Right lobe of liver (tissue), 6 donors: Measurements from ENCODE around the gene TSC22D1. TPM values are rescaled to one million over a fixed set of nuclear protein-coding genes. Genes with fewer than 3 reads are reported as not detected.

Experiments
- ATAC-seq, 4 donors: fragments of 200-7000 bp; cut with Tn5 transposase; one replicate each; pipeline ENCODE4 v1.9.1; 2020; ENCODE audit warnings: mild to moderate bottlenecking in 4 of 4, moderate library complexity in 4 of 4
- DNase-seq, 3 donors: peaks; one replicate each; pipeline ENCODE4 v3.0.0-alpha.2; 2020
- H3K27ac ChIP-seq, 3 donors: fragments of 200-600 bp; one replicate each; pipeline ENCODE4 v1.8.0; 2022
- H3K27me3 ChIP-seq, 2 donors: fragments of 200-600 bp; one replicate each; pipeline ENCODE4 v1.8.0; 2022
- H3K36me3 ChIP-seq, 4 donors: fragments of 200-600 bp; sonication (generic) in 1 of 4; one replicate each; pipeline versions ENCODE4 v1.5.1 to v1.8.0; 2017 to 2022; ENCODE audit warnings: control low read depth in 1 of 4
- H3K4me1 ChIP-seq, 4 donors: fragments of 200-600 bp; sonication (generic) in 1 of 4; one replicate each; pipeline versions ENCODE4 v1.5.1 to v1.8.0; 2017 to 2022; ENCODE audit warnings: control low read depth in 1 of 4
- H3K4me3 ChIP-seq, 3 donors: fragments of 200-600 bp; one replicate each; pipeline ENCODE4 v1.8.0; 2022
- H3K9me3 ChIP-seq, 4 donors: fragments of 200-600 bp; sonication (generic) in 1 of 4; one replicate each; pipeline versions ENCODE4 v1.5.1 to v1.8.0; 2017 to 2022; ENCODE audit warnings: control low read depth in 1 of 4
- CTCF ChIP-seq, 4 donors: fragments of 200-600 bp in 3 of 4; fragments of 450-650 bp in 1 of 4; IDR thresholded peaks; one replicate each; pipeline versions ENCODE4 v1.5.1 to v1.8.0; 2016 to 2022; ENCODE audit warnings: antibody characterized with exemption in 4 of 4, mild to moderate bottlenecking in 2 of 4
- POLR2A ChIP-seq: fragments of 450-650 bp; IDR thresholded peaks from one replicate; pipeline ENCODE4 v1.6.1; 2017; ENCODE audit warnings: antibody characterized with exemption, mild to moderate bottlenecking
- WGBS: methylation state at CpG from one replicate; pipeline ENCODE4 v1.1.6; 2018; ENCODE audit warnings: low coverage, low lambda C conversion rate; ENCODE audit not compliant: insufficient coverage; ENCODE audit errors: missing lambda C conversion rate; 5-methylcytosine and 5-hydroxymethylcytosine counted together
- intact Hi-C, 2 donors: fragments of 100-400 bp; cut with DNase I; formaldehyde crosslinking; loops; one replicate each; pipeline versions ENCODE4 v1.11.2 to v1.14.1; 2022
- total RNA-seq, 6 experiments: library from RNA; depleted of rRNA in 2 of 6; stranded (reverse); fragments of >200 nt in 2 of 6; fragmentation: NEBNext Ultra II Directional in 3 of 6; extraction: Animal tissue kit (Norgen Biotek cat#: 25700) in 3 of 6; gene quantifications; one replicate each; pipeline versions ENCODE4 v1.1.0 to v1.2.4, GENCODE V29; 2016 to 2023
- donor health status: DM: no; HTN: yes; CAD: no.
- donor health status: DM: no; HTN: no; CAD: no.
- donor health status: DM: no; HTN: no; CAD: no.
- donor health status: DM: no; HTN: yes; CAD: no.
- donor health status: DM: no; HTN: yes; CAD: no.

The TSC22D1 gene
- total RNA-seq, 6 experiments from 2014 or later = 21.2 to 44.4 (median 27.9) TPM

GRCh38 chr13:44487989-44488388 is 88.1 kb downstream of the TSC22D1 start:
- TF ChIP-seq POLR2A (no peak), CTCF (IDR thresholded peaks at IDR 0.05) (no peak)
- Histone ChIP-seq H3K27me3 (no peaks in the 10 kb centered on the region), H3K4me3 (no peak overlapping the region), H3K36me3 (no peaks in the 10 kb centered on the region), H3K27ac (no peak overlapping the region), H3K4me1 (no peaks in the 10 kb centered on the region), H3K9me3 (no peaks in the 10 kb centered on the region)
- intact Hi-C loops = loop anchor here in 1 of 2 donors (10.0 kb wide), 1 partner anchor 487 kb away; no protein-coding TSS in a partner anchor
- ATAC-seq = no peak
- DNase-seq = no peak
- 50% methylated on average over 1 of the region's 1 CpG for WGBS

- DNase-seq = no peak
- ATAC-seq = no peak
- Histone ChIP-seq H3K36me3 (no peaks in the 10 kb centered on the region), H3K27ac (no peak overlapping the region), H3K4me3 (no peak overlapping the region), H3K27me3 (no peaks in the 10 kb centered on the region), H3K4me1 (no peaks in the 10 kb centered on the region), H3K9me3 (no peaks in the 10 kb centered on the region)
- TF ChIP-seq POLR2A = no peak
- TF ChIP-seq CTCF (IDR thresholded peaks at IDR 0.05) = no peak
- 42% methylated on average over 4 of the region's 4 CpGs for WGBS
- intact Hi-C loops = loop anchor here in 1 of 2 donors (10.0 kb wide), 1 partner anchor 490 kb away; no protein-coding TSS in a partner anchor
Measured at GRCh38 chr13:44484562-44485138, 91.5 kb downstream of the TSC22D1 start.

- WGBS = 70% methylated on average over 4 of the region's 4 CpGs
- Histone ChIP-seq H3K27ac (no peak overlapping the region), H3K27me3 (no peaks in the 10 kb centered on the region), H3K9me3 (no peaks in the 10 kb centered on the region), H3K4me3 (no peak overlapping the region), H3K4me1 (no peaks in the 10 kb centered on the region), H3K36me3 (no peaks in the 10 kb centered on the region)
- TF ChIP-seq CTCF (IDR thresholded peaks at IDR 0.05) (no peak), POLR2A (no peak)
- intact Hi-C loops = no loop called here
- DNase-seq = no peak
- no peak for ATAC-seq
Measured at GRCh38 chr13:44474122-44474910, 101.8 kb downstream of the TSC22D1 start.

- intact Hi-C loops = no loop called here
- TF ChIP-seq CTCF (IDR thresholded peaks at IDR 0.05) = no peak
- no peak for TF ChIP-seq POLR2A
- ATAC-seq (no peak), DNase-seq (no peak)
- no peaks in the 10 kb centered on the region for H3K27me3 ChIP-seq
- no peak overlapping the region for H3K4me3 ChIP-seq
- no peaks in the 10 kb centered on the region for H3K9me3 ChIP-seq
- H3K4me1 ChIP-seq = no peaks in the 10 kb centered on the region
- WGBS = 36% methylated on average over 1 of the region's 1 CpG
- no peaks in the 10 kb centered on the region for H3K36me3 ChIP-seq
- H3K27ac ChIP-seq = no peak overlapping the region
Measured at GRCh38 chr13:44471686-44472085, 104.4 kb downstream of the TSC22D1 start.
